HG03135 (cell line): ENCODE data around the gene PIP4K2C.
"Not testable (repeated sequence)": the region's sequence is repeated elsewhere in the genome, so short reads cannot be mapped to it uniquely, and the experiment has no call there.

Experiments
- ATAC-seq: cut with Tn5 transposase; IDR thresholded peaks from one replicate; pipeline ENCODE4 v1.9.1; 2021; ENCODE audit warnings: mild to moderate bottlenecking, moderate library complexity; ENCODE audit not compliant: unreplicated experiment

Gene PIP4K2C

DNA sequence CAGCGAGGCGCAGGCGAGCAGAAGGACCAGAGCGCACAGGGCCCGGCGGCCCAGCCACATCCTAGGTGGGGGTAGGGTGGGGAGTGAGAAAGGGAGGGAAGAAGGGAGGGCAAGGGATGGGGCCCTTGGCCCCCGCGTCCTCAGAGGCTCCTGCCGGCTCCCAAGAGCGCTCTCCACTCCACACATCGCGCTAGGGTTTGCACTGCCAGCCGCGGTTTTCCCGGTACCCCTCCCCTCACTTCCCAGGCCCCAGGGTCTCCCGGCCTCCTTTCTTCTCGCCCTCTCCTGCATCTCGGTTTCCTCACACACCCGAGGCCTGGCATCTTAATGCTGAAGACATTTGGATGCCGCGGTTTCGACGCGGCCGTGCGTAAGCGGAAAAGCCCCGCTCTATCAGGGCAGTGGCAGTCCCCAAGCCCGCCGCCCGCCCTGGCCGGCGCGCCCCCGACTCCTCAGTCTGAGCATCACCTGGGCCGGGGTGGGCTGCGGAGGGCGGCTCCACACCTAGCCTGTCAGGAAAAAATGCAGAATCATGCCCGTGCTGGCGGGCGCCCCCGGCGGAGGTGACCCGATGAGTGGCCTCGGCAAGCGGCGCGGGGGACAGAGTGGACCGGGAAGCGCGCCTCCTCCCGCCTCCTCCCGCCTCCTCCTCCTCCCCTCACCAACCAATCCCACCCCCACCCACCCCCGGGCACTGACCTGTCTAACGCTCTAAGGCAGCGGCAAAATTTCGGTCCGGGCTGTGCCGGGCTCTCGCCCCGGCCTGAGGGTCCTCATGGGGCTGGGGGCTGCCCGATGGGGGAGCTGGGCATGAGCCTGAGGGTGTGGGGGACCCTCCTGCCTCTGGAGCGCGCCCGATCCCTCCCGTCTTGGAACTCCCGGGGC, 41.3 kb downstream of the PIP4K2C start:
- no peak for ATAC-seq

DNA sequence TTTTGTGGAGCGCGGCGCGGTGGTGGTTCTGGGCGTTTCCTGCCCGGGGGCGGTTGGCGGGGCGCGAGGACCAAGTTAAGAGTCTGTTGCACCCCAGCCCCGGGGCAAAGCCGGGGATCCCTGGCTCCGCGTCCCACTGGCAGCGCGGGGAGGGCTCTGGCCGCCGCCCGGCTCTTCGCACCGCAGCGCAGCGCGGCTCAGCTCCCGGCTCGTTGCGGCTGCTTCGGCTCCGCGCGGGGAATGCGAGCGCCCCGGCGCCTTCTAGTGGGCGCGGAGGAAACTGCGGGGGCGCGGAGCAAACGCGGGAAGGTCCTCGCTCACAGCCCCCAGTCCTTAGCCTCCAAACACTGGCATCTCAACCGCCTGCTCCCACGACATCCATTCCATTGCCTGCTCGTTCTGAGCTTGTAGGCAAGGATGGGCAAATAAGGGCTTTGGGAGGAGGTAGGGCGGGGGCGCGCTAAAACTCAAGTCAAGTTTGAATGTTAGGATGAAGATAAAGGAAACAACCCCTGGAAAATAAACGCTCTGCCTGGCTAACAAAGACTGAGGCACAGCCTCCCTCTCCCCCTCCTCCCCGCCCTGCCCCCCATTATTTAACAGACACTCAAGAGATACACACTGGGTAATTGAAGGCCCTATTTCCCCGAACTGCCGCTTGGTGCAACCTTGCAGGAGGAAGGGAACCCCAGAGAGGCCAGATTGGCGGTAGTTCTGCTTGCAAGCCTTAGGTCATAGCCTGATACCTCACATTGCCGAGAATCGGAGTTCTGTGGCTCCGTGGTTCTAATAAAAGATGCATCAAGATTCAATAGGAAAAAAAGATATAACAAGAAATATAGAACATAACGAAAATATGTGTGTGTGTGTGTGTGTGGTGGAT, 42.2 kb downstream of the PIP4K2C start, which contains the start of gene B4GALNT1:
Gene B4GALNT1, minus strand, starts transcription at position 244 of the 883 bp plus-strand sequence. CDS start 1,069 bp downstream, outside the sequence.
- ATAC-seq: peak; percentile 70

DNA sequence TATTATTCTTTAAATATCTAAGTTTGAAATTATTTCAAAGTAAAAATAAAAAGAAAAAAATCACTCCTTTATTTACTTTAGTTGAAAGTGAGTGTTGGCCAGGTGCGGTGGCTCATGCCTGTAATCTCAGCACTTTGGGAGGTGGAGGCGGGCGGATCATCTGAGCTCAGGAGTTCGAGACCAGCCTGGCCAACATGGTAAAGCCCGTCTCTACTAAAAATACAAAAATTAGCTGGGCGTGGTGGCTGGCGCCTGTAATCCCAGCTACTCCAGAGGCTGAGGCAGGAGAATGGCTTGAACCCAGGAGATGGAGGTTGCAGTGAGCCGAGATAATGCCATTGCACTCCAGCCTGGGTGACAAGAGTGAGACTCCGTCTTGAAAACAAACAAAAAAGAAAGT, 45.7 kb downstream of the PIP4K2C start:
- not testable (repeated sequence) for ATAC-seq

DNA sequence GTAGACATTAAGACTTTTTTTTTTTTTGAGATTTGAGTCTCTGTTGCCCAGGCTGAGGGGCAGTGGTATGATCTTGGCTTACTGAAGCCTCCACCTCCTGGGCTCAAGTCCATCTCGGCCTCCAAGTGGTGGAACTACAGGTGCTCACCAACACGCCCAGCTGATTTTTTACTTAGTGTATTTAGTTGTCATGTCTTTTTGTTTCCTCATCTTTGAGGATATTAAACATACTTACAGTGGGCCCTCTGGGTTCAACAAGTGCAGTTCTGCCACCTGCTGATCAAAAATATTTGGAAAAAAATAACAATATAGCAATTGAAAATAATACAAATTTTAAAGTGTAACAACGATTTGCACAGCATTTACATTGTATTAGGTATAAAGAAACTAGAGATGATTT, 46.4 kb downstream of the PIP4K2C start:
- no peak for ATAC-seq

DNA sequence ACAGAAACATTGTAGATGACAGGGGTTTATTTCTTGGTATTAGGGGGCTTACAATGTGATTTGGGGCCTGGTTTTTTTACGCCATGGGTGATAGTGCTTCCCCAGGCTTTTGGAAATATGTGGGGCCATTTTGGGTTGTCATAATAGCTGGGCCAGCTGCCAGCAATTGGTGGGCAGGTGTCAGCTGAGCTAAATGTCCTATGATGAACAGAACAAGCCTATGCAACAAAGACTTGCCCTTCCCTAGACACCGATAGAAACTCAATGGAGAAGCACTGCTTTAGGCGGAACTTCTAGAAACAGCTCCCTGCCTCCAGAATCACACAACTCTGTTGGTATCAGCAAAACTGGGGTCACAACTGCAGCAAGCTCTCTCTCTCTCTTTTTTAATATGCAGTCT, 47.1 kb downstream of the PIP4K2C start:
- ATAC-seq: no peak

DNA sequence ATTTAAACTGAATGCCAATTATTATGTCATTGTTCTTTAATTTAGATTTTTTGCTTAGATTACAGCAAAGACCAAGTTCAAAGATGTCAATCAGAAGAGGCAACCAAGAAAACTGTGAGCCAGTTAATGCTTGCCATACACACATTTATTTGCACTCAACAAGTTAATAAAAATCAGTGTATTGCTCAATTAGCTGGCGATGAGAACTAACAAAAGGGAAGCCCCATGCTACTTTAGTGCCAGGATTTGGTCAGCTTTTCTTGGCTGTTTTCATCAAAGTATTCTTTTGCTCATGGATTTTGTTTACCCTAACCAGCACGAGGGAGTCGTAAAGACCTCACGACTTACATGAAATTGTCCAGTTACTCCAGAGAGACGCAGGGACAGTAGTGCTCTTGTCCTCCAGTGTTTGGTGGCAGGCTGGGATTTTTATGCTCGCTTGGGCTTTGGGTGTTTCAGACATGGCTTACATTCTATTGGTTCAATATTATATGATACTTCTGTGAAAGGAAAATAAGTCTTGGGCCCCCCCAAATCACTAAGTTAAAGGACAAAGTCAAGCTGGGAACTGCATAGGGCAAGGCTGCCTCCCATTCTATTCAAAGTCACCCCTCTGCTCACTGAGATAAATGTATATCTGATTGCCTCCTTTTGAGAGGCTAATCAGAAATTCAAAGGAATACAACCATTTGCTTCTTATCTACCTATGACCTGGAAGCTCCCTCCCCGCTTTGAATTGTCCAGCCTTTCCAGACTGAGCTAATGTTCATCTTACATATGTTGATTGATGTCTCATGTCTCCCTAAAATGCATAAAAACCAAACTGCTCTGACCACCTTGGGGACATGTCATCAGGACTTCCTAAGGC, 49.4 kb downstream of the PIP4K2C start:
- no peak for ATAC-seq

DNA sequence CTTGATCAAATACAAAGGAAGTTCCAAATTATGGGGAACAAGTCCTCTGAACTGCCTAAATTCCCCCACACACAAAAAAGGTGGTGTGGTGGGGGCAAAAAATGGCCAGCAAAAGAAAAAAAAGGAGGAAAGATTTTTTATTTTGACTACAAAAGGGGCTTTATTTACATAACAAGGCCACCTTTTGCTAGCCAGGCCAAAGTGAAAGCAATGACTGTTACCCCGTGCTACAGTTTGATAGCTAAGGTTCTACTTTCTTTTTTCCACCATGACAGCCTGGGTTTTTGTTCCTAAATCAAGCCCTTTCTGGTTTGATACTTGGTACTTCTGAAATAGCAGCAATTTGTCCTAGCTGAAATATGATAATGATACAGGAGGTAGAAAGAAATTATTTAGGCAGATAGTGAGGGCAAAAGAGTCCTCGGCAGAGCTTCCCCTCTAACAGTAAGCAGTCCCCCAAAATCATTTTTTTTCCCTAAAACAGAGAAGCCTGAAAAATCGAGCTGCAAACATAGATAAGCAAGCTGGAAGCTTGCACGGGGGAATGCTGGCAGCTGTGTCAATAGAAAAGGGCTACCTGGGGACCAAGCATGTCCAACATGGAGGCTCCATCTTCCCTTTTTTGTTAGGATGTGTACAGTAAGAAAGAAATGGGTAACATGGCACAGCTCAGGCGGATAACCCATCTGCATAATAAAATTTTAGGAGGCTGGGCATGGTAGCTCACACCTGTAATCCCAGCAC, 50.9 kb downstream of the PIP4K2C start:
- no peak for ATAC-seq

DNA sequence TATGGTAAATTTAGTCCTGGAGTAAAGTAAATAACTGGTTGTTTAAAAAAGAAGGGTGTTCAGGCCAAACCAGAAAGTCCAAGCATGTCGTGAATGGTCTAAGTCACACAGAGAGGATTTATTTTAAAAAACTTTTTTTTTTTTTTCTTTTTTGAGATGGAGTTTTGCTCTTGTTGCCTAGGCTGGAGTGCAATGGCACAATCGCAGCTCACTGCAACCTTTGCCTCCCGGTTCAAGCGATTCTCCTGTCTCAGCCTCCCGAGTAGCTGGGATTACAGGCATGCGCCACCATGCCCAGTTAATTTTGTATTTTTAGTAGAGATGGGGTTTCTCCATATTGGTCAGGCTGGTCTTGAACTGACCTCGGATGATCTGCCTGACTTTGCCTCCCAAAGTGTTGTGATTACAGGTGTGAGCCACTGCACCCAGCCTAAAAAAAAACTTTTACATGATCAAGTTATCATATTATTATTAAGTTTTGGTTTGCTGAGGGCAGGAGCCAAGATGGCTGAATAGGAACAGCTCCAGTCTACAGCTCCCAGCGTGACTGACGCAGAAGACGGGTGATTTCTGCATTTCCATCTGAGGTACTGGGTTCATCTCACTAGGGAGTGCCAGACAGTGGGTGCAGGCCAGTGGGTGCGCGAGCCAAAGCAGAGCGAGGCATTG, 55.1 kb downstream of the PIP4K2C start:
- ATAC-seq: not testable (repeated sequence)

DNA sequence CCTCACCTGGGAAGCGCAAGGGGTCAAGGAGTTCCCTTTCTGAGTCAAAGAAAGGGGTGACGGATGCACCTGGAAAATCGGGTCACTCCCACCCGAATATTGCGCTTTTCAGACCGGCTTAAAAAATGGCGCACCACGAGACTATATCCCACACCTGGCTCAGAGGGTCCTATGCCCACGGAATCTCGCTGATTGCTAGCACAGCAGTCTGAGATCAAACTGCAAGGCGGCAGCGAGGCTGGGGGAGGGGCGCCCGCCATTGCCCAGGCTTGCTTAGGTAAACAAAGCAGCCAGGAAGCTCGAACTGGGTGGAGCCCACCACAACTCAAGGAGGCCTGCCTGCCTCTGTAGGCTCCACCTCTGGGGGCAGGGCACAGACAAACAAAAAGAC, 55.7 kb downstream of the PIP4K2C start:
- ATAC-seq: not testable (repeated sequence)
